Fibroblast of lung (primary cell): ENCODE measurements around the gene NID1.

Experiments used
- EZH2 ChIP-seq: IDR thresholded peaks from 2 replicates; pipeline ENCODE4 v1.5.1; 2012; ENCODE audit warnings: low read length, control low read depth, mild to moderate bottlenecking; ENCODE audit errors: missing control alignments
- TF ChIP-seq, protein P1 (sequence below), 2 donors: IDR thresholded peaks in 1 of 2; conservative IDR thresholded peaks in 1 of 2; 1 replicate in 1 of 2; 2 replicates in 1 of 2; pipeline ENCODE4 v1.5.1; 2011 to 2012; ENCODE audit warnings: low read length in 2 of 2, control low read depth in 1 of 2, inconsistent platforms in 1 of 2, low read depth in 1 of 2, mild to moderate bottlenecking in 1 of 2

DNA sequence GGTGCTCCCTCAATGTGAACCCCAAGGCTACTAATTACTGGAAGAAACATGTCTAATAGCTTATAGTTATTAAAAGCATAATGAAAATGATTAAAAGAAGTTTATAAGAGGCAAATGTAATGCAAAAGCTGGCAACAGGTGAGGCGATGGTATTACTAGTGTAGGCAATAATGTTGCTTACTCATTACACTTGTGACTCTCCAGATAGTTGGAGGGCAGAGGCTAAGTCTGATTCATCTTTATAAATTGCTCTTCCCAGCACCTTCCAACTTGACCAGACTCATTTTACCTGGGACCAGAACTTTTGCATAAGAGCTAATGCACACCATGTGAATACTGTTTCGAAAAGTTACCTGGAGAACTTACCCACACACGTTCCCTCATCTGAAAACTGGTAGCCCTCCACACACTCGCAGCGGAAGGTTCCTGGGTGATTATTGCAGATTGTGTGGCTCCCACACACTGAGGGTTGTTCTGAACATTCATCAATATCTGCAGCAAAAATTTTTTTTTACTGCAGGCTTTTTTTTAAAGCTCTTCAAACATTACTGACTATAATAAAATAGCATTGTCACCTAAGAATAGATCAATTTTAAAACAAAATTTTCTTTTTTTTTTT, 48.0 kb downstream of the NID1 start:
- TF ChIP-seq, protein P1, sequence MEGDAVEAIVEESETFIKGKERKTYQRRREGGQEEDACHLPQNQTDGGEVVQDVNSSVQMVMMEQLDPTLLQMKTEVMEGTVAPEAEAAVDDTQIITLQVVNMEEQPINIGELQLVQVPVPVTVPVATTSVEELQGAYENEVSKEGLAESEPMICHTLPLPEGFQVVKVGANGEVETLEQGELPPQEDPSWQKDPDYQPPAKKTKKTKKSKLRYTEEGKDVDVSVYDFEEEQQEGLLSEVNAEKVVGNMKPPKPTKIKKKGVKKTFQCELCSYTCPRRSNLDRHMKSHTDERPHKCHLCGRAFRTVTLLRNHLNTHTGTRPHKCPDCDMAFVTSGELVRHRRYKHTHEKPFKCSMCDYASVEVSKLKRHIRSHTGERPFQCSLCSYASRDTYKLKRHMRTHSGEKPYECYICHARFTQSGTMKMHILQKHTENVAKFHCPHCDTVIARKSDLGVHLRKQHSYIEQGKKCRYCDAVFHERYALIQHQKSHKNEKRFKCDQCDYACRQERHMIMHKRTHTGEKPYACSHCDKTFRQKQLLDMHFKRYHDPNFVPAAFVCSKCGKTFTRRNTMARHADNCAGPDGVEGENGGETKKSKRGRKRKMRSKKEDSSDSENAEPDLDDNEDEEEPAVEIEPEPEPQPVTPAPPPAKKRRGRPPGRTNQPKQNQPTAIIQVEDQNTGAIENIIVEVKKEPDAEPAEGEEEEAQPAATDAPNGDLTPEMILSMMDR (conservative IDR thresholded peaks at IDR 0.05 in 1 of 2, IDR thresholded peaks at IDR 0.05 in 1 of 2; ENCODE audit: low read depth in 1 of 2, low read length in 2 of 2) = no peak
- TF ChIP-seq EZH2 = no peak
